ENCODE results near the gene NDUFV3. TPM values are rescaled to one million over a fixed set of nuclear protein-coding genes. Genes with fewer than 3 reads are reported as not detected.

The NDUFV3 gene
- total and polyA plus RNA-seq, 8 donors: 36.6 to 50.3 (median 42.9) TPM

- Histone ChIP-seq H3K36me3 (peaks cover 0 to 93% of the 10 kb centered on the region in 2 donors), H3K27me3 (no peaks in the 10 kb centered on the region), H3K4me1 (peaks cover 0 to 11% of the 10 kb centered on the region in 2 donors), H3K27ac (no peak overlapping the region), H3K9me3 (no peaks in the 10 kb centered on the region), H3K4me3 (no peak overlapping the region)
- intact Hi-C loops (cut with DNase I): no loop called here
- DNase-seq (peak in 1 of 4 donors; percentile 64), ATAC-seq (no peak)
- TF ChIP-seq CTCF (IDR thresholded peaks at IDR 0.05): no peak
Observed at GRCh38 chr21:42849759-42850412, 43.2 kb upstream of the NDUFV3 start.

GRCh38 chr21:42850463-42850862 lies 42.6 kb upstream of the NDUFV3 start:
- TF ChIP-seq CTCF (IDR thresholded peaks at IDR 0.05): no peak
- Histone ChIP-seq H3K27ac (no peak overlapping the region), H3K36me3 (peaks cover 0 to 93% of the 10 kb centered on the region in 2 donors), H3K4me3 (no peak overlapping the region), H3K27me3 (no peaks in the 10 kb centered on the region), H3K4me1 (peaks cover 0 to 9% of the 10 kb centered on the region in 2 donors), H3K9me3 (no peaks in the 10 kb centered on the region)
- intact Hi-C loops (cut with DNase I): no loop called here
- DNase-seq (peak in 1 of 4 donors; percentile 54), ATAC-seq (no peak)

GRCh38 chr21:42850866-42851391 lies 42.2 kb upstream of the NDUFV3 start:
- ATAC-seq: peak; percentile 8
- peak in 1 of 2 donors; percentile 40 for TF ChIP-seq CTCF (IDR thresholded peaks at IDR 0.05)
- H3K9me3 ChIP-seq: no peaks in the 10 kb centered on the region
- H3K4me1 ChIP-seq: peaks cover 0 to 4% of the 10 kb centered on the region in 2 donors
- no peak overlapping the region for H3K27ac ChIP-seq
- peaks cover 0 to 93% of the 10 kb centered on the region in 2 donors for H3K36me3 ChIP-seq
- DNase-seq: peak in 1 of 4 donors; percentile 87
- H3K4me3 ChIP-seq: no peak overlapping the region
- intact Hi-C loops (cut with DNase I): no loop called here
- H3K27me3 ChIP-seq: no peaks in the 10 kb centered on the region

GRCh38 chr21:42851812-42852665 lies 41.1 kb upstream of the NDUFV3 start:
- Histone ChIP-seq H3K4me3 (no peak overlapping the region), H3K9me3 (no peaks in the 10 kb centered on the region), H3K27me3 (no peaks in the 10 kb centered on the region), H3K4me1 (no peaks in the 10 kb centered on the region), H3K36me3 (peaks cover 0 to 92% of the 10 kb centered on the region in 2 donors), H3K27ac (no peak overlapping the region)
- TF ChIP-seq CTCF (IDR thresholded peaks at IDR 0.05): no peak
- ATAC-seq: no peak
- intact Hi-C loops (cut with DNase I): no loop called here
- DNase-seq: peak in 1 of 4 donors; percentile 56

Data from left lung (tissue), 10 donors.